ENCODE measurements around the gene DNAH1. TPM values are rescaled to one million over a fixed set of nuclear protein-coding genes. Genes with fewer than 3 reads are reported as not detected.

Gene DNAH1
- polyA plus RNA-seq, 1 donor (not counting 4 experiments of a cell fraction or from before 2014, with no cell fraction given), result 0.33 TPM

- Histone ChIP-seq H3K4me1 (ENCODE audit: control insufficient read depth, extremely low read depth, insufficient read depth, low read length) (no peaks in the 10 kb centered on the region), H3K27ac (ENCODE audit: control insufficient read depth, insufficient read depth, low read length) (no peak overlapping the region), H3K9me1 (ENCODE audit: control insufficient read depth, extremely low read depth, insufficient read depth, low read length) (no peaks in the 10 kb centered on the region), H3K36me3 (ENCODE audit: control insufficient read depth in 2 of 2, extremely low read depth in 1 of 2, insufficient read depth in 2 of 2, low read length in 2 of 2) (no peaks in the 10 kb centered on the region), H2AFZ (ENCODE audit: control insufficient read depth, low read length) (no peak overlapping the region), H3K4me2 (ENCODE audit: control insufficient read depth, extremely low read depth, insufficient read depth, low read depth, low read length) (no peak overlapping the region), H3K27me3 (ENCODE audit: control insufficient read depth, extremely low read depth, insufficient read depth, low read length) (no peaks in the 10 kb centered on the region), H3K9me3 (ENCODE audit: control insufficient read depth, low read depth, low read length) (no peaks in the 10 kb centered on the region), H4K20me1 (ENCODE audit: control insufficient read depth, extremely low read depth, insufficient read depth, low read length) (no peaks in the 10 kb centered on the region), H3K4me3 (ENCODE audit: control insufficient read depth in 2 of 3, extremely low read depth in 1 of 3, insufficient read depth in 2 of 3, low read depth in 1 of 3, low read length in 3 of 3) (no peak overlapping the region), H3K79me2 (ENCODE audit: control insufficient read depth, insufficient read depth, low read length) (no peaks in the 10 kb centered on the region), H3K9ac (ENCODE audit: control insufficient read depth, extremely low read depth, insufficient read depth, low read length) (no peak overlapping the region)
- DNase-seq (ENCODE audit: low read depth, low spot score) (no peak), FAIRE-seq (no peak)
- no peak for TF ChIP-seq CTCF (optimal IDR thresholded peaks at IDR 0.05 in 1 of 3, IDR thresholded peaks at IDR 0.05 in 1 of 3, conservative IDR thresholded peaks at IDR 0.05 in 1 of 3; ENCODE audit: extremely low read depth in 1 of 3, insufficient read depth in 2 of 3, low read length in 3 of 3)
- TF ChIP-seq EZH2 (IDR thresholded peaks at IDR 0.05; ENCODE audit: low read length), result no peak
- dilution Hi-C loops (cut with MboI; ENCODE audit: extremely low pct_ligation_motif_present, low sequenced_read_pairs), result no loop called here
Observed at GRCh38 chr3:52354676-52355075, 38.6 kb downstream of the DNAH1 start.

GRCh38 chr3:52355526-52355925 is 39.4 kb downstream of the DNAH1 start:
- Histone ChIP-seq H3K4me1 (ENCODE audit: control insufficient read depth, extremely low read depth, insufficient read depth, low read length) (no peaks in the 10 kb centered on the region), H3K4me2 (ENCODE audit: control insufficient read depth, extremely low read depth, insufficient read depth, low read depth, low read length) (no peak overlapping the region), H3K9me1 (ENCODE audit: control insufficient read depth, extremely low read depth, insufficient read depth, low read length) (no peaks in the 10 kb centered on the region), H3K79me2 (ENCODE audit: control insufficient read depth, insufficient read depth, low read length) (no peaks in the 10 kb centered on the region), H2AFZ (ENCODE audit: control insufficient read depth, low read length) (no peak overlapping the region), H3K9ac (ENCODE audit: control insufficient read depth, extremely low read depth, insufficient read depth, low read length) (no peak overlapping the region), H3K27me3 (ENCODE audit: control insufficient read depth, extremely low read depth, insufficient read depth, low read length) (no peaks in the 10 kb centered on the region), H3K36me3 (ENCODE audit: control insufficient read depth in 2 of 2, extremely low read depth in 1 of 2, insufficient read depth in 2 of 2, low read length in 2 of 2) (no peaks in the 10 kb centered on the region), H3K9me3 (ENCODE audit: control insufficient read depth, low read depth, low read length) (no peaks in the 10 kb centered on the region), H3K27ac (ENCODE audit: control insufficient read depth, insufficient read depth, low read length) (no peak overlapping the region), H3K4me3 (ENCODE audit: control insufficient read depth in 2 of 3, extremely low read depth in 1 of 3, insufficient read depth in 2 of 3, low read depth in 1 of 3, low read length in 3 of 3) (no peak overlapping the region), H4K20me1 (ENCODE audit: control insufficient read depth, extremely low read depth, insufficient read depth, low read length) (no peaks in the 10 kb centered on the region)
- dilution Hi-C loops (cut with MboI; ENCODE audit: extremely low pct_ligation_motif_present, low sequenced_read_pairs), result no loop called here
- TF ChIP-seq CTCF (optimal IDR thresholded peaks at IDR 0.05 in 1 of 3, IDR thresholded peaks at IDR 0.05 in 1 of 3, conservative IDR thresholded peaks at IDR 0.05 in 1 of 3; ENCODE audit: extremely low read depth in 1 of 3, insufficient read depth in 2 of 3, low read length in 3 of 3) (no peak), EZH2 (IDR thresholded peaks at IDR 0.05; ENCODE audit: low read length) (no peak)
- no peak for FAIRE-seq
- DNase-seq (ENCODE audit: low read depth, low spot score), result no peak

Data from keratinocyte (primary cell).